Urinary bladder (tissue), 4 donors: ENCODE measurements around the gene GLA. TPM values are rescaled to one million over a fixed set of nuclear protein-coding genes. Genes with fewer than 3 reads are reported as not detected.

Source experiments
- DNase-seq: peaks from one replicate; pipeline ENCODE4 v3.0.0-alpha.2; 2015; ENCODE audit errors: extremely low spot score
- H3K27ac ChIP-seq: one replicate; pipeline ENCODE4 v1.5.1; 2013; ENCODE audit warnings: low read depth, mild to moderate bottlenecking, moderate library complexity
- H3K36me3 ChIP-seq: one replicate; pipeline ENCODE4 v1.6.1; 2013; ENCODE audit warnings: mild to moderate bottlenecking, moderate library complexity; ENCODE audit not compliant: insufficient read depth
- H3K4me1 ChIP-seq: one replicate; pipeline ENCODE4 v1.6.1; 2013; ENCODE audit warnings: mild to moderate bottlenecking, moderate library complexity; ENCODE audit not compliant: insufficient read depth
- H3K4me3 ChIP-seq: one replicate; pipeline ENCODE4 v1.5.1; 2013; ENCODE audit warnings: low read depth, low read length
- WGBS: extraction: QIAGEN DNeasy Blood & Tissue Kit; methylation state at CpG from one replicate; pipeline ENCODE4 v1.1.7; 2013; 5-methylcytosine and 5-hydroxymethylcytosine counted together
- polyA plus RNA-seq: library from polyadenylated mRNA; stranded (reverse); fragments of 200-250 nt; gene quantifications from one replicate; pipeline ENCODE4 v1.2.3, GENCODE V29; 2013
- total RNA-seq: library from RNA; depleted of rRNA; stranded (reverse); fragments of >200 nt; gene quantifications from one replicate; pipeline ENCODE4 v1.2.3, GENCODE V29; 2014
- donor health status: healthy with polysubstance abuse.
- donor health status: healthy.

GLA gene
- total and polyA plus RNA-seq, 2 donors: 21.3 TPM

GRCh38 chrX:101415180-101416145 is 7.7 kb upstream of the GLA start:
- 17% methylated on average over 12 of the region's 12 CpGs for WGBS

GRCh38 chrX:101411984-101412383 is 4.3 kb upstream of the GLA start:
- H3K4me3 ChIP-seq: no peak overlapping the region
- no peaks in the 10 kb centered on the region for H3K4me1 ChIP-seq
- 72% methylated on average over 10 of the region's 10 CpGs for WGBS
- H3K36me3 ChIP-seq: no peaks in the 10 kb centered on the region
- DNase-seq: no peak
- H3K27ac ChIP-seq: no peak overlapping the region

More at GRCh38 chrX:101415180-101416145, 7.7 kb upstream of the GLA start:
- no peak for DNase-seq
- Histone ChIP-seq H3K4me3 (no peak overlapping the region), H3K27ac (peak overlapping the region; percentile 23), H3K4me1 (no peaks in the 10 kb centered on the region), H3K36me3 (no peaks in the 10 kb centered on the region)

- no peaks in the 10 kb centered on the region for H3K4me1 ChIP-seq
- H3K27ac ChIP-seq: no peak overlapping the region
- no peak for DNase-seq
- WGBS: 23% methylated on average over 7 of the region's 7 CpGs
- no peaks in the 10 kb centered on the region for H3K36me3 ChIP-seq
- H3K4me3 ChIP-seq: no peak overlapping the region
These were observed 2.7 kb upstream of the GLA start for GRCh38 chrX:101410461-101410860.

GRCh38 chrX:101409043-101409442 is 1.3 kb upstream of the GLA start:
- Histone ChIP-seq H3K4me1 (no peaks in the 10 kb centered on the region), H3K36me3 (no peaks in the 10 kb centered on the region), H3K4me3 (peak overlapping the region; percentile 63), H3K27ac (no peak overlapping the region)
- 1% methylated on average over 6 of the region's 6 CpGs for WGBS
- DNase-seq: no peak

GRCh38 chrX:101408532-101408841 is 762 bp upstream of the GLA start:
- Histone ChIP-seq H3K4me1 (no peaks in the 10 kb centered on the region), H3K36me3 (no peaks in the 10 kb centered on the region), H3K27ac (peak overlapping the region; percentile 96), H3K4me3 (peak overlapping the region; percentile 63)
- no peak for DNase-seq
- WGBS: under 1% methylated on average over 8 of the region's 8 CpGs

GRCh38 chrX:101407167-101407747 is 468 bp downstream of the GLA start:
- Histone ChIP-seq H3K27ac (peak overlapping the region; percentile 81), H3K4me3 (peak overlapping the region; percentile 56), H3K36me3 (no peaks in the 10 kb centered on the region), H3K4me1 (no peaks in the 10 kb centered on the region)
- DNase-seq: no peak
- WGBS: under 1% methylated on average over 15 of the region's 15 CpGs

- no peak overlapping the region for H3K4me3 ChIP-seq
- WGBS: 95% methylated on average over 4 of the region's 4 CpGs
These were observed 7.9 kb downstream of the GLA start for GRCh38 chrX:101399825-101400224.

GRCh38 chrX:101398694-101399093 is 9.0 kb downstream of the GLA start:
- no peak overlapping the region for H3K4me3 ChIP-seq
- peaks cover 2% of the 10 kb centered on the region for H3K36me3 ChIP-seq
- no peak overlapping the region for H3K27ac ChIP-seq
- H3K4me1 ChIP-seq: no peaks in the 10 kb centered on the region
- WGBS: 92% methylated on average over 4 of the region's 4 CpGs
- DNase-seq: no peak

More at GRCh38 chrX:101399825-101400224, 7.9 kb downstream of the GLA start:
- no peaks in the 10 kb centered on the region for H3K4me1 ChIP-seq
- no peak overlapping the region for H3K27ac ChIP-seq
- DNase-seq: no peak
- H3K36me3 ChIP-seq: peaks cover 2% of the 10 kb centered on the region

GRCh38 chrX:101397779-101398178 is 9.9 kb downstream of the GLA start:
- Histone ChIP-seq H3K4me1 (no peaks in the 10 kb centered on the region), H3K36me3 (peaks cover 2% of the 10 kb centered on the region), H3K27ac (no peak overlapping the region), H3K4me3 (no peak overlapping the region)
- no peak for DNase-seq
- 32% methylated on average over 4 of the region's 4 CpGs for WGBS

- Histone ChIP-seq H3K4me3 (no peak overlapping the region), H3K36me3 (peaks cover 4% of the 10 kb centered on the region), H3K4me1 (no peaks in the 10 kb centered on the region), H3K27ac (no peak overlapping the region)
- DNase-seq: no peak
- WGBS: 84% methylated on average over 1 of the region's 1 CpG
These were observed 11.9 kb downstream of the GLA start for GRCh38 chrX:101395789-101396188.

- no peak for DNase-seq
- H3K4me1 ChIP-seq: no peaks in the 10 kb centered on the region
- no peak overlapping the region for H3K27ac ChIP-seq
- no peak overlapping the region for H3K4me3 ChIP-seq
- peaks cover 4% of the 10 kb centered on the region for H3K36me3 ChIP-seq
These were observed 13.4 kb downstream of the GLA start for GRCh38 chrX:101394372-101394771.

- Histone ChIP-seq H3K27ac (no peak overlapping the region), H3K4me1 (no peaks in the 10 kb centered on the region), H3K36me3 (peaks cover 4% of the 10 kb centered on the region), H3K4me3 (no peak overlapping the region)
- DNase-seq: no peak
- 82% methylated on average over 11 of the region's 11 CpGs for WGBS
These were observed 14.0 kb downstream of the GLA start for GRCh38 chrX:101393530-101394305.

GRCh38 chrX:101391831-101392230 is 15.9 kb downstream of the GLA start:
- no peak overlapping the region for H3K4me3 ChIP-seq
- WGBS: 46% methylated on average over 6 of the region's 6 CpGs
- H3K4me1 ChIP-seq: no peaks in the 10 kb centered on the region
- H3K27ac ChIP-seq: peak overlapping the region; percentile 2
- DNase-seq: no peak
- H3K36me3 ChIP-seq: peaks cover 4% of the 10 kb centered on the region
